Left ventricle myocardium superior (tissue), 1 donor: ENCODE data around the gene DNAH8. TPM values are rescaled to one million over a fixed set of nuclear protein-coding genes. Genes with fewer than 3 reads are reported as not detected.
"Not testable (repeated sequence)": the region's sequence is repeated elsewhere in the genome, so short reads cannot be mapped to it uniquely, and the experiment has no call there.

Experiments
- ATAC-seq: fragments of 200-7000 bp; cut with Tn5 transposase; one replicate; pipeline ENCODE4 v1.9.1; 2020; ENCODE audit warnings: mild to moderate bottlenecking, moderate library complexity
- DNase-seq: peaks from one replicate; pipeline ENCODE4 v3.0.0-alpha.2; 2020
- intact Hi-C: fragments of 100-400 bp; cut with micrococcal nuclease; formaldehyde crosslinking; loops from one replicate; pipeline ENCODE4 v1.11.0; 2022
- total RNA-seq: library from RNA; stranded (reverse); fragmentation: NEBNext Ultra II Directional; extraction: Animal tissue kit (Norgen Biotek cat#: 25700); gene quantifications from one replicate; pipeline ENCODE4 v1.2.1, GENCODE V29; 2021
- donor health status: DM: no; HTN: yes; CAD: no; lungs with severe emphysema.

Gene DNAH8
- total RNA-seq, 1 donor from 2014 or later, result not detected

GRCh38 chr6:38786486-38786885, 71.4 kb downstream of the DNAH8 start:
- no peak for DNase-seq
- ATAC-seq, result no peak
- intact Hi-C loops, result no loop called here

- DNase-seq, result no peak
- intact Hi-C loops, result no loop called here
- ATAC-seq, result no peak
These were observed 74.1 kb downstream of the DNAH8 start for GRCh38 chr6:38789256-38789655.

GRCh38 chr6:38792356-38792755, 77.2 kb downstream of the DNAH8 start:
- ATAC-seq (no peak), DNase-seq (no peak)
- intact Hi-C loops, result no loop called here

GRCh38 chr6:38794682-38795081, 79.6 kb downstream of the DNAH8 start:
- intact Hi-C loops, result no loop called here

GRCh38 chr6:38796006-38796405, 80.9 kb downstream of the DNAH8 start:
- intact Hi-C loops, result no loop called here
- no peak for DNase-seq
- no peak for ATAC-seq

More at GRCh38 chr6:38794682-38795081, 79.6 kb downstream of the DNAH8 start:
- ATAC-seq (no peak), DNase-seq (no peak)

DNA sequence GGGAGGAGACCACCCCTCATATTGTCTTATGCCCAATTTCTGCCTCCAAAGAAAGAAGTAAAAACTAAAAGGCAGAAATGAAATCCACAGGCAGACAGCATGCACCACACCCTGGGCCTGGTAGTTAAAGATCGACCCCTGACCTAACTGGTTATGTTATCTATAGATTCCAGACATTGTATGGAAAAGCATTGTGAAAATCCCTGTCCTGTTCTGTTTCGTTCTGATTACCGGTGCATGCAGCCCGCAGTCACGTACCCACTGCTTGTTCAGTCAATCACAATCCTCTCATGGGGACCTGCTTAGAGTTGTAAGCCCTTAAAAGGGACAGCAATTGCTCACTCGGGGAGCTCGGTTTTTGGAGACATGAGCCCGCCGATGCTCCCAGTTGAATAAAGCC, 81.3 kb downstream of the DNAH8 start:
- ATAC-seq, DNase-seq, intact Hi-C loops: not testable (repeated sequence)

- intact Hi-C loops, result no loop called here
- ATAC-seq (no peak), DNase-seq (no peak)
These were observed 81.7 kb downstream of the DNAH8 start for GRCh38 chr6:38796850-38797249.

- ATAC-seq (no peak), DNase-seq (no peak)
- intact Hi-C loops, result no loop called here
These were observed 82.3 kb downstream of the DNAH8 start for GRCh38 chr6:38797391-38797790.

- intact Hi-C loops, result no loop called here
- ATAC-seq, result no peak
- DNase-seq, result no peak
These were observed 84.5 kb downstream of the DNAH8 start for GRCh38 chr6:38799529-38800184.

GRCh38 chr6:38801305-38801704, 86.2 kb downstream of the DNAH8 start:
- no peak for DNase-seq
- intact Hi-C loops, result no loop called here
- no peak for ATAC-seq

DNA sequence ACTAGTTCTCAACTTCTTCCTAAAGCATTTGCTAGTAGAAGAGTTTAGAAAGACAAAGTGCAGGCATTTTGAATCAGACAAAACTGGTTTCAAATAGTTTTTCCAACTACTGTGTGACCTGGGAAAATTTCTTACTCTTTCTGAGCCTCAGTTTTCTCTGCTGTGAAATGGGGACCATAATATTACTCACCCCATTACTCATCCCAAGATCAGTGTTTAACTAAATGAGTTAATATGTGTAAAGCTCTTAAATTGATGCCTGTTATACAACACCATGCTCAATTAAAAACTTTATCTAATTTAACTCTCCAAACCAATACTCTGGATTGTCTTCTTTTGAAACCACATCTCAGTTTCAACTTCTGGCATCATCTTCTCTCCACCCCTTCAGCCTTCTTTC, 87.4 kb downstream of the DNAH8 start:
- intact Hi-C loops, result no loop called here
- no peak for ATAC-seq
- no peak for DNase-seq

- DNase-seq (no peak), ATAC-seq (no peak)
- intact Hi-C loops, result no loop called here
These were observed 88.0 kb downstream of the DNAH8 start for GRCh38 chr6:38803129-38803528.

DNA sequence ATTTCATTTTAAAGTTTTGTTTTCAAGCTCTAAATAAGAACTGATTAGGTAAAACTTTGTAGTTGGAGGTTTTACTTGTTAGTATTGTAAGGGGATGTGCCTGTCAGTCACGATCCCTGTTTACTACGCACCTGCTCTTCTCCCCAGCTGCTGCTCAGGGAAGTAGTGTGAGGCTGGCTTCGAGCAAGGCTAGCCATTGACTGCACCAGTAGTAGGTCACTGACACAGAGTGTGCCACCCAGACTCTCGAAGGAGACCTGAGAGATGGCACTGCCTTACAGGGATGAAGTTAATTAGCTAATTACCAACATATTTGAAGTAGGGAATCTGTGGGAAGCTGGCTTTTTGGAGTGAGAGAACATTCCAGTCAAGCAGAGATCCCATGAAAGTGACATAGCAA, 89.2 kb downstream of the DNAH8 start:
- no peak for ATAC-seq
- intact Hi-C loops, result no loop called here
- DNase-seq, result no peak

- ATAC-seq (no peak), DNase-seq (no peak)
- intact Hi-C loops, result loop anchor here (5.0 kb wide), 1 partner anchor 233 kb away; no protein-coding TSS in a partner anchor
These were observed 90.1 kb downstream of the DNAH8 start for GRCh38 chr6:38805127-38805655.

DNA sequence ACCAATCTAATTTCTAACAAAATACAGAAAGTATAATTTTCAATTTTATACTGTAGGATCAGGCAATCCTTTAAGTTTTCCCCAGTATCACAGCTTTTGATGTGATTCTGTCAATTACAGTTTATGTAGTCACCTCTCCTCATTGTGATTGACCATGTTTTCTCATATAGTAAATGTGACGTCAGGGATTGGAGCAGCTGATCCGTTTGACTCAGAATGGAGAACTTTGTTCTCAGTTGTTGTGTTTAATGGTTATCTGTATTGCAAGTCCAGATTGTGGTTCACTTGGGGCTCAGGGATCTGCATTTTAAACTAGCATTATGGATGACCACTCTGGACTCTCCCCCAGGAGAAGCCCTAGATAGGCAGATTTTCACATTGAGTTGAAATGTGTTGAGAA, 90.6 kb downstream of the DNAH8 start:
- intact Hi-C loops, result loop anchor here (5.0 kb wide), 1 partner anchor 233 kb away; no protein-coding TSS in a partner anchor
- DNase-seq (no peak), ATAC-seq (no peak)

GRCh38 chr6:38806271-38806670, 91.2 kb downstream of the DNAH8 start:
- intact Hi-C loops, result loop anchor here (5.0 kb wide), 1 partner anchor 234 kb away; no protein-coding TSS in a partner anchor
- DNase-seq, result no peak
- ATAC-seq, result no peak

DNA sequence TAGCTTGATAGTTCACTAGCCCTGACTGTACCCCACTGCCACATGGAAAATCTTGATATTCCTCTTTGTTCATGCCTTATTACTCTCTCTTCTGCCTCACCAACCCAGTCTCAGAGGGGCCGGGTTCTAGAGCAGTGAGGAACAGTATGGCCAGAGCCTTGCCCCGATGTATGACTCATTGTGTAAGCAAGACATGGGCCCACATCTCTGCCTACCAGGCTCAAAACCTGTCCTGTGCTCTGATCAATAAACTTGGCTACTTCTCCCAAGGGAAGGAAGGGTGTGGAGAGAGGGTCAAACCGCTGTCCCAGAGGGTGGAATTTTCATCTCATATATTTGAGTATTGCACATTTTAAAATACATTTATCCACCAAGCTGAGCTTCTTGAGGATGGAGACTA, 91.7 kb downstream of the DNAH8 start:
- ATAC-seq (no peak), DNase-seq (no peak)
- intact Hi-C loops, result loop anchor here (5.0 kb wide), 1 partner anchor 235 kb away; no protein-coding TSS in a partner anchor

DNA sequence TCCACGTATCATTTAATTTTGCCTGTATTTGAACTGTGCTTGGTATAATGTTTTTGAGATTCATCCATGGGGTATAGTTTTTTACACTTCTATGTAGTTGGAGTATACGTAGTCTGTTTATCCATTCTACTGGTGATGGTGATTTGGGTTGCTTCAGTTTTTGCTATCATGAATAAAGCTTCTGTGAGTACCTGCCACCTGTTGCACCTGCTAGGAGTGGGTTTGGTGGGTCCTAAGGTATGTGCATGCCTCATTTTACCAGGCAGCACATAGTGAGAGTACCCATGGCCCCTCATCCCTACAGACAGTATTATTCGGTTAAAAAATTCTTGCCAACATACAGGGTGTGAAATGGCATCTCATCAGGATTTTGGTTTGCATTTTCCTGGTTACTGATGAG, 92.9 kb downstream of the DNAH8 start:
- intact Hi-C loops, result loop anchor here (5.0 kb wide), 1 partner anchor 236 kb away; no protein-coding TSS in a partner anchor
- ATAC-seq (no peak), DNase-seq (no peak)

- no peak for DNase-seq
- intact Hi-C loops, result no loop called here
- ATAC-seq, result no peak
These were observed 98.1 kb downstream of the DNAH8 start for GRCh38 chr6:38813041-38813823.

GRCh38 chr6:38814761-38815160, 99.7 kb downstream of the DNAH8 start:
- ATAC-seq (no peak), DNase-seq (no peak)
- intact Hi-C loops, result no loop called here
